Upper lobe of right lung (tissue), 1 donor: ENCODE measurements around the gene SEC14L3. TPM values are rescaled to one million over a fixed set of nuclear protein-coding genes. Genes with fewer than 3 reads are reported as not detected.
A peak's percentile ranks its signal among the peaks of the same experiment; 100 is the strongest.

Source experiments
- ATAC-seq: fragments of 200-7000 bp; cut with Tn5 transposase; one replicate; pipeline ENCODE4 v1.9.1; 2020; ENCODE audit warnings: mild to moderate bottlenecking, moderate library complexity
- DNase-seq: peaks from one replicate; pipeline ENCODE4 v3.0.0-alpha.2; 2020
- H3K27ac ChIP-seq: fragments of 200-600 bp; one replicate; pipeline ENCODE4 v1.8.0; 2022
- H3K27me3 ChIP-seq: fragments of 200-600 bp; one replicate; pipeline ENCODE4 v1.8.0; 2022; ENCODE audit warnings: mild to moderate bottlenecking
- H3K36me3 ChIP-seq: fragments of 200-600 bp; one replicate; pipeline ENCODE4 v1.8.0; 2022
- H3K4me1 ChIP-seq: fragments of 200-600 bp; one replicate; pipeline ENCODE4 v1.8.0; 2022
- H3K4me3 ChIP-seq: fragments of 200-600 bp; one replicate; pipeline ENCODE4 v1.8.0; 2022; ENCODE audit warnings: mild to moderate bottlenecking
- H3K9me3 ChIP-seq: fragments of 200-600 bp; one replicate; pipeline ENCODE4 v1.8.0; 2022
- intact Hi-C: fragments of 100-400 bp; cut with DNase I; formaldehyde crosslinking; loops from one replicate; pipeline ENCODE4 v1.11.0; 2022
- total RNA-seq: library from RNA; stranded (reverse); fragmentation: NEBNext Ultra II Directional; extraction: Animal tissue kit (Norgen Biotek cat#: 25700); gene quantifications from one replicate; pipeline ENCODE4 v1.2.1, GENCODE V29; 2021
- TF ChIP-seq, protein P1 (sequence below): fragments of 200-600 bp; IDR thresholded peaks from one replicate; pipeline ENCODE4 v1.8.0; 2022; ENCODE audit warnings: antibody characterized with exemption
- donor health status: DM: no; HTN: yes; CAD: no; lungs with severe emphysema.

The SEC14L3 gene
- total RNA-seq, 1 donor from 2014 or later = not detected

- peak overlapping the region; percentile 26 for H3K27ac ChIP-seq
- TF ChIP-seq, protein P1, sequence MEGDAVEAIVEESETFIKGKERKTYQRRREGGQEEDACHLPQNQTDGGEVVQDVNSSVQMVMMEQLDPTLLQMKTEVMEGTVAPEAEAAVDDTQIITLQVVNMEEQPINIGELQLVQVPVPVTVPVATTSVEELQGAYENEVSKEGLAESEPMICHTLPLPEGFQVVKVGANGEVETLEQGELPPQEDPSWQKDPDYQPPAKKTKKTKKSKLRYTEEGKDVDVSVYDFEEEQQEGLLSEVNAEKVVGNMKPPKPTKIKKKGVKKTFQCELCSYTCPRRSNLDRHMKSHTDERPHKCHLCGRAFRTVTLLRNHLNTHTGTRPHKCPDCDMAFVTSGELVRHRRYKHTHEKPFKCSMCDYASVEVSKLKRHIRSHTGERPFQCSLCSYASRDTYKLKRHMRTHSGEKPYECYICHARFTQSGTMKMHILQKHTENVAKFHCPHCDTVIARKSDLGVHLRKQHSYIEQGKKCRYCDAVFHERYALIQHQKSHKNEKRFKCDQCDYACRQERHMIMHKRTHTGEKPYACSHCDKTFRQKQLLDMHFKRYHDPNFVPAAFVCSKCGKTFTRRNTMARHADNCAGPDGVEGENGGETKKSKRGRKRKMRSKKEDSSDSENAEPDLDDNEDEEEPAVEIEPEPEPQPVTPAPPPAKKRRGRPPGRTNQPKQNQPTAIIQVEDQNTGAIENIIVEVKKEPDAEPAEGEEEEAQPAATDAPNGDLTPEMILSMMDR = no peak
- no peaks in the 10 kb centered on the region for H3K9me3 ChIP-seq
- H3K4me1 ChIP-seq = no peaks in the 10 kb centered on the region
- peak; percentile 21 for ATAC-seq
- H3K27me3 ChIP-seq = no peaks in the 10 kb centered on the region
- DNase-seq = no peak
- no peak overlapping the region for H3K4me3 ChIP-seq
- no peaks in the 10 kb centered on the region for H3K36me3 ChIP-seq
- intact Hi-C loops = no loop called here
These were observed 14.9 kb upstream of the SEC14L3 start for GRCh38 chr22:30486661-30487115.

DNA sequence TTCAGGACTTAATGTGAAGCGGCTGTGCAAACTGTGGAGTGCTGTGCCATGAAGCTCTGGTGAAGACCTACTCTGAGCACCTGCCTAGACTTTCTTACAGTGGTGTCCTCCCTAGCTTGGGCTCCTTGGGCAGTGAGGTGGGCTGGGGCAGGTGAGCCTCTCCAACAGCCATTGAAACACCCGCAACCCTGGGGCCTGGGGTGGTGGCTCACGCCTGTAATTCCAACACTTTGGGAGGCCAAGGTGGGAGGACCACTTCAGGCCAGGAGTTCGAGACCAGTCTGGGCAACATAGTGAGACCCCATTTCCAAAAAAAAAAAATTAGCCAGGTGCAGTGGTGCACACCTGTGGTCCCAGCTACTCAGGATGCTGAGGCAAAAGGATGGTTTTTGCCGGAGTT is 14.3 kb upstream of the SEC14L3 start:
- H3K36me3 ChIP-seq = no peaks in the 10 kb centered on the region
- no peak overlapping the region for H3K27ac ChIP-seq
- no peaks in the 10 kb centered on the region for H3K9me3 ChIP-seq
- no peak for DNase-seq
- H3K27me3 ChIP-seq = no peaks in the 10 kb centered on the region
- intact Hi-C loops = no loop called here
- no peak overlapping the region for H3K4me3 ChIP-seq
- no peak for ATAC-seq
- TF ChIP-seq, protein P1 = no peak
- no peaks in the 10 kb centered on the region for H3K4me1 ChIP-seq

- DNase-seq (peak; percentile 84), ATAC-seq (peak; percentile 97)
- Histone ChIP-seq H3K4me1 (no peaks in the 10 kb centered on the region), H3K4me3 (no peak overlapping the region), H3K9me3 (no peaks in the 10 kb centered on the region), H3K27me3 (no peaks in the 10 kb centered on the region), H3K36me3 (no peaks in the 10 kb centered on the region), H3K27ac (no peak overlapping the region)
- TF ChIP-seq, protein P1 = peak; percentile 98
- intact Hi-C loops = no loop called here
These were observed 13.7 kb upstream of the SEC14L3 start for GRCh38 chr22:30485362-30485988.

DNA sequence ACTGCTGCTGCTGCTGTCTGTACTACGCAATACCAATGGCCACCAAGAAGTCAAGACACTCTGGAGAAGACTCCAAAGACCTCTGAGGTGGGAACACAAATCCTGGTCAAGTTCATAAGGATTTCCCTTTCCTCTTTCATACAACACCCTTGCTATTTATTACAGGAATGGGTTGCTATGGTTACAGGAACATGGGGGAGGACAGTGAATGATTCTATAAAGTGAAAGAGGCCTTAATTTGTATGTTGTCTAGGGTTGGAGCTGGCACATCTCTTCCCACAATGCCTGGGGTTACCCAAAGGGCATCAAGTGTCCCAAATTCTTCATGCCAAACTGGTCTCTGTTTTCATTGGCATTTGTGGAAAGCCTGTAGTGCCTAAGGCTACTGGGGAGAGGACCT is 11.4 kb upstream of the SEC14L3 start:
- intact Hi-C loops = no loop called here
- TF ChIP-seq, protein P1 = no peak
- no peaks in the 10 kb centered on the region for H3K36me3 ChIP-seq
- no peak overlapping the region for H3K4me3 ChIP-seq
- H3K9me3 ChIP-seq = no peaks in the 10 kb centered on the region
- H3K27me3 ChIP-seq = no peaks in the 10 kb centered on the region
- no peaks in the 10 kb centered on the region for H3K4me1 ChIP-seq
- H3K27ac ChIP-seq = no peak overlapping the region
- DNase-seq (no peak), ATAC-seq (no peak)

DNA sequence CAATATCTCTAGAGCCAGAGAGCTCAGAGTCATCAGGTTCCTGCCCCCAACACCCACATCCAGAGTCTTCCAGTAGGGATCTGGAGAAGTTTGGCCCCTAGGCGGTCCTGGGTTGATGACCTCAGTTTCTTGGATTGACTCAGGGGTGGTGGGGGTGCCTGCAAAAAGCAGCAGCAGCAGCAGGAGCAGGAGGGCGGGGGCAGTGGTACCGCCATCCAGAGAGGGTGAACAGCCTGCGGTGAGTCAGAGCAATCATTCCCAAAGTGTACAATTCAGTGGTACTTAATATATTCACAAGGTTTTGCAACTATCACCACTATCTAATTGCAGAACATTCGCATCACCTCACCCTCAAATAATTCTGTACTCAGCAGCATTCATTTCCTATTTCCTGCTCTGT is 9.9 kb upstream of the SEC14L3 start:
- no peaks in the 10 kb centered on the region for H3K4me1 ChIP-seq
- H3K36me3 ChIP-seq = no peaks in the 10 kb centered on the region
- H3K27ac ChIP-seq = no peak overlapping the region
- no peaks in the 10 kb centered on the region for H3K27me3 ChIP-seq
- H3K4me3 ChIP-seq = no peak overlapping the region
- TF ChIP-seq, protein P1 = no peak
- ATAC-seq (no peak), DNase-seq (no peak)
- intact Hi-C loops = no loop called here
- H3K9me3 ChIP-seq = no peaks in the 10 kb centered on the region

- no peaks in the 10 kb centered on the region for H3K4me1 ChIP-seq
- DNase-seq (no peak), ATAC-seq (no peak)
- no peaks in the 10 kb centered on the region for H3K36me3 ChIP-seq
- no peaks in the 10 kb centered on the region for H3K9me3 ChIP-seq
- H3K27ac ChIP-seq = no peak overlapping the region
- H3K27me3 ChIP-seq = no peaks in the 10 kb centered on the region
- no peak overlapping the region for H3K4me3 ChIP-seq
- intact Hi-C loops = no loop called here
- TF ChIP-seq, protein P1 = no peak
These were observed 8.2 kb upstream of the SEC14L3 start for GRCh38 chr22:30479981-30480380.
